RPMI7951 (cell line): ENCODE results near the gene ACTR2. TPM values are rescaled to one million over a fixed set of nuclear protein-coding genes. Genes with fewer than 3 reads are reported as not detected.
A peak's percentile ranks its signal among the peaks of the same experiment; 100 is the strongest.
"Not testable (repeated sequence)": the region's sequence is repeated elsewhere in the genome, so short reads cannot be mapped to it uniquely, and the experiment has no call there.

Experiments
- DNase-seq: peaks from one replicate; pipeline ENCODE4 v3.0.0-alpha.2; 2012; ENCODE audit warnings: low read depth
- total RNA-seq: library from RNA; depleted of rRNA; stranded (reverse); fragments of >200 nt; shearing (Covaris generic); gene quantifications from 2 replicates; pipeline ENCODE4 v1.2.3, GENCODE V29; 2014

The ACTR2 gene
- total RNA-seq, 1 experiment from 2014 or later, result 98.8 TPM

GRCh38 chr2:65228263-65228750, 676 bp downstream of the ACTR2 start:
- peak; percentile 67 for DNase-seq

GRCh38 chr2:65231121-65231520, 3.5 kb downstream of the ACTR2 start:
- DNase-seq, result peak; percentile 52

- DNase-seq, result peak; percentile 75
Measured at GRCh38 chr2:65231892-65232477, 4.4 kb downstream of the ACTR2 start.

- DNase-seq, result peak; percentile 78
Measured at GRCh38 chr2:65232636-65233035, 5.0 kb downstream of the ACTR2 start.

- no peak for DNase-seq
Measured at GRCh38 chr2:65240657-65241056, 13.0 kb downstream of the ACTR2 start.

- not testable (repeated sequence) for DNase-seq
Measured at GRCh38 chr2:65244452-65244851, 16.8 kb downstream of the ACTR2 start.

GRCh38 chr2:65252640-65253039, 25.0 kb downstream of the ACTR2 start:
- no peak for DNase-seq

- DNase-seq, result no peak
Measured at GRCh38 chr2:65255356-65255755, 27.7 kb downstream of the ACTR2 start.

- peak; percentile 8 for DNase-seq
Measured at GRCh38 chr2:65256054-65256453, 28.4 kb downstream of the ACTR2 start.

- DNase-seq, result not testable (repeated sequence)
Measured at GRCh38 chr2:65257866-65258265, 30.2 kb downstream of the ACTR2 start.

GRCh38 chr2:65261676-65262075, 34.0 kb downstream of the ACTR2 start:
- DNase-seq, result no peak

GRCh38 chr2:65263262-65263661, 35.6 kb downstream of the ACTR2 start:
- DNase-seq, result no peak

- no peak for DNase-seq
Measured at GRCh38 chr2:65263986-65264385, 36.4 kb downstream of the ACTR2 start.

GRCh38 chr2:65264821-65265670, 37.4 kb downstream of the ACTR2 start:
- peak; percentile 78 for DNase-seq

GRCh38 chr2:65265671-65266045, 38.0 kb downstream of the ACTR2 start:
- no peak for DNase-seq

- DNase-seq, result no peak
Measured at GRCh38 chr2:65267008-65267407, 39.4 kb downstream of the ACTR2 start.

GRCh38 chr2:65268957-65269356, 41.3 kb downstream of the ACTR2 start:
- DNase-seq, result no peak

- no peak for DNase-seq
Measured at GRCh38 chr2:65273344-65273743, 45.7 kb downstream of the ACTR2 start.

- DNase-seq, result no peak
Measured at GRCh38 chr2:65275141-65275915, 47.7 kb downstream of the ACTR2 start.

GRCh38 chr2:65276609-65277008, 49.0 kb downstream of the ACTR2 start:
- DNase-seq, result peak; percentile 26

GRCh38 chr2:65277118-65277517, 49.5 kb downstream of the ACTR2 start:
- no peak for DNase-seq

GRCh38 chr2:65277791-65278483, 50.3 kb downstream of the ACTR2 start:
- peak; percentile 61 for DNase-seq
